Brain pericyte (primary cell): Measurements from ENCODE around the gene SCAMP5.

Experiments
- DNase-seq: peaks from one replicate; pipeline ENCODE4 v3.0.0-alpha.2; 2012; ENCODE audit warnings: low read depth, low spot score

The SCAMP5 gene

GRCh38 chr15:75048394-75048793 lies 53.0 kb downstream of the SCAMP5 start:
- DNase-seq = no peak

DNA sequence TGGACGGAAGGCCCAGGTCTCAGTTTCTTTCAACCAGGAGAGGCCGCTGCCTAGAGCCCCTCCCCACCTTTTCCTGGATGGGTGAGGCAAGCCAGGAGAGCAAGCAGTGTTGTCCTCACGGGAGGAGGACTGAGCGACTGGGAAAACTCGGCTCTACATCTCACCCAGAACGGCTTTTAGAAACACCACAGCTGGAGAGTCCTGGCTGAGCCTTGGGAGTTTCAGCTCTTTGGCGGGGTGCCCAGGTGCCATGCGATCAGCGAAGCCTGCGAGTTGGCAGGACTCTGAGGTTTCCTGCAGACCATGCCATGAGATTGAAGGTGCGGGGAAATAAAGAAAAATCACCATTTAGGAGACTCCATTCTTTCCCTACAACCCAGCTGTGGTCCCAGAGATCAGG lies 54.0 kb downstream of the SCAMP5 start:
- no peak for DNase-seq

GRCh38 chr15:75050283-75050682 lies 54.9 kb downstream of the SCAMP5 start:
- no peak for DNase-seq

DNA sequence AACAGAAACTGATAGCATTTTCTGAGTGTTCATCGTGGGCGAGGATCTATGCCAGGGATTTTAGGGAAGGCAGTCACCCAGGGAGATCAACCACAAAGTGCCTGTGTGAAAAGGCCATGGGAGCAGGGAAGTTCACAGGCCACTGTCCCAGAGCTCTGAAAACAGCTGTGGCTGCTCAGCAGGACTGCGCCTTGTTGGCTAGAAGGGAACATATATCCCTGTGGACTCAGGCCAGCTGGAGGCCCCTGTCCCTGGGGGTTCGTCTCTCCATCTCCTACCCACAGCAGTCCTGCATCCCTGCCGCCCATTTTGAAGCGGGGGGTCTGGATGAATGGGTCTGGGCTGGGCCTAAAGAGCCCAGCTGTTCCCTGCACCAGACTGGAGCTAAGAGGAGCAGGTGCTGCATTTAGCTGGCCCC lies 55.8 kb downstream of the SCAMP5 start:
- no peak for DNase-seq

DNA sequence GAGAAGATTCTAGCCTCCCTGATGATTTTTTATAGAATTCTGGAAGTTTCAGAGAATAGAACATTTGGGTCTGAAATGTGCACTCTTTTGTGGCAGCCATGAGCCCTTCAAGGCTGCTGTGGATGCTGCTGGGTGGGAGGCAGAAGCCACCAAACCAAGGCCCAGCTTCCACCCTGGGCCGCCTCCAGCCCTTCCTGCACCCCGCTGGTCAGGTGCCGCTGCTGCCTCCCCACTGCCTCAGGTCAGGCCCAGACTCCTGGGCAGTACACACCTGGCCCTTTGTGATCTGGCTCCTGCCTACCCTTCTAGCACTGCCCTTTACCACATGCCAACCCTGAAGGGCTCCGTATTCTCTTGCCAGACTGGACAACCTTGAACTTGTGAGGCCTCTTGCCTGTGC lies 56.3 kb downstream of the SCAMP5 start:
- DNase-seq = no peak

GRCh38 chr15:75052972-75053747 lies 57.8 kb downstream of the SCAMP5 start:
- no peak for DNase-seq

GRCh38 chr15:75053748-75054125 lies 58.4 kb downstream of the SCAMP5 start:
- no peak for DNase-seq

GRCh38 chr15:75054172-75054897 lies 59.0 kb downstream of the SCAMP5 start:
- DNase-seq = no peak

DNA sequence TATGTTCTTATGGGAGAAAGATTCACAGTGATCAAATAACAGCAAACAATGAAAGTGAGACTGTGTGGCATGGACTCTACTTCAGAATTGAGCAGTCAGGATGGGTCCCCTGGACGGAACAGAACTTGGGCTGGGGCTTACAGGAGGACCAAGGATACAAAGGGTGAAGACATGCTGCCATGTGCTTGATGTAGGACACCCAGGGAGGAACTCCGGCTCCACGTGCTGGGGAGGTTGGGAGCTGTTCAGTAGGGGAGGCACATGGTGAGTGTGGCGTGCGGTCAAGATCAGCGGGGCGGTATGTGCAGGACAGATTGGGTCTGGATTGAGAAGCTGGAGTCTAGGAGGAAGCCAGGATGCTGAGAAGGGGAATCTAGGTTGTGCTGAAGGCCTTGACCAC lies 60.7 kb downstream of the SCAMP5 start:
- DNase-seq = no peak

GRCh38 chr15:75058127-75058905 lies 63.0 kb downstream of the SCAMP5 start:
- DNase-seq = no peak

DNA sequence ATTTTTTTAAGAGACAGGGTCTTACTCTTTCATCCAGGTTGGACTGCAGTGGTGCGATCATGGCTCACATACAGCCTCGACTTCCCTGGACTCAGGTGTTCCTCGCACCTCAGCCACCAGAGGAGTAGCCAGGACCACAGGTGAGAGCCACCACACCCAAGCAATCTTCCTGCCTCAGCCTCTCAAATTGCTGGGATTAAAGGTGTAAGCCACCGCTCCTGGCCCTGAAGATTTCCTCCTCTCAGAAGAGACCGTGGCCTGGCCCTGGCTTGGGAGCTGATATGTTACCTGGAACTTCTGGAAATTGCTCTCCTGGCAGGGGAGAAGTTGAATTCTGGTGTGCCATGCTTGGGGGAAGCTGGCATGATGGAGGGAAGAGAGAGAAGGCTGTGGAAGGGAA lies 64.2 kb downstream of the SCAMP5 start:
- DNase-seq = no peak

DNA sequence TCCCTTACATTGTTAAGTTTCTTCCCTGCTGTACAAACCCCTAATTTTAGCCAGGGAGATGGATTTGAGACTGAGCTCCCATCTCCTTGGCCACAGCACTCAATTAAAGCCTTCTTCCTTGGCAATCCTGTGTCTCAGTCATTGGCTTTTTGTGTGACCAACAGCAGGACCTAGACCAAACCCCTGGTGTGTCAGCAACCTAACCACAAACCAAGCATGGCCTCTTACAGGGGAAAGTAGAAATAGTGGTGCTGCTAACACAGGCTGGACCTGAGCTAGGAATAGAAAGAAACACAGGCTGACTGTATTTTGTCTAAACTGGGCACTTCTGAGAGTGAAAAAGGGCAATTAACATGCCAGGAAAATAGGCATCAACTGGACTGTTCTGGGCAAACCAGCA lies 65.9 kb downstream of the SCAMP5 start:
- DNase-seq = no peak

DNA sequence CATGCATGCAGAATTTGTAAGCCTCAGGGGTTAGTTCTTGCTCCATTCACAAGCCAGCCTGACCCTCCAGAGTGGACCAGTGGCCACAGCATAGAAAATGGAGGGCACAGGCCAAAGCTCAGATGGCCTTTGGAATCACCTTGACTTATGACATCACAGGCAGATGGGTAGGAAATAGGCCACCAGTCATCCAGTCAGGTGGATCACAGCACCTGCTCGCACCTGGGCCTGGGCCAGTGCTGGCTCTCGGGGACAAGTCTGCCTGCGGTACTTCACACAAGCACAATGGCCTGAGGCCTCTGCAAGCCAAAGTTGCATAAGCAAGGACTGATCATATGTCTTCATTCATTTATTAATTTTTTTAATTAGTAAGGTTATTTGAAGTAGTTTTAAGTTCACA lies 67.3 kb downstream of the SCAMP5 start:
- no peak for DNase-seq

- DNase-seq = no peak
Observed at GRCh38 chr15:75063338-75063737, 68.0 kb downstream of the SCAMP5 start.

DNA sequence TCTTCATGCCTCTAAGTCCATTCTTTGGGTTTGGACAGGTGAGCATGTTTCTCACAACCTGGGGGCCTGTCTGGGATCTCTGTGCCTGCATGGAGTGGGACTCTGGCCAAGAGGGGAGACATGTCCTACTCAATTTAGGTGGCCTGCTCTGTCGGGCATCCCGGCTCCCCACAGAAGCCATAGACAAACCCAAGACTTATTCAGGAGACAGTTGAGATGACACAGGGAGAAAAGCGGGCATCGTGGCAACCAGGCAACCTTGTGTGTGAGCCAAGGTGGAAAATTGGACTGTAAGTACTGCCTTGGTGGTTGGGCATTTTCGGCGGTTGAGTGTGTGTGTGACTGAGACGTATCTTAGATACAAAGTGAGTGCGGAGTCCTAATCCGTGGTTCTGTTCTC lies 68.5 kb downstream of the SCAMP5 start:
- no peak for DNase-seq

DNA sequence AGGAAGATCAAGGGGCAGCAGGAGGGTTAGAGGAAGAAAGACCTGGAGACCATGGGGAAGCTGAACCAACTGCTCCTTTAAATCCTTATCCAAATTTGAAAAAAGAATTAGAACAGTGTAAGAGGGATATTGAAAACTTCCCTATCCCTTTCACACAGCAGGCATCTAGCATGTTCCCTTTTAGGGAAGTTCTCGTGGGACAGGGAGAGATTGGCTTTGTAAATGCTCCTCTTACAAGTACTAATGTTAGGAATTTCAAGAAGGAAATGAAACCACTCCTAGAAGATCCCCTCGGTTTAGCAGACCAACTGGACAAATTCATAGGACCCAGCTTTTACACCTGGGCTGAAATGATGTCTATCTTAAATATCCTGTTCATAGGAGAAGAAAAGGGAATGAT lies 69.5 kb downstream of the SCAMP5 start:
- no peak for DNase-seq

DNA sequence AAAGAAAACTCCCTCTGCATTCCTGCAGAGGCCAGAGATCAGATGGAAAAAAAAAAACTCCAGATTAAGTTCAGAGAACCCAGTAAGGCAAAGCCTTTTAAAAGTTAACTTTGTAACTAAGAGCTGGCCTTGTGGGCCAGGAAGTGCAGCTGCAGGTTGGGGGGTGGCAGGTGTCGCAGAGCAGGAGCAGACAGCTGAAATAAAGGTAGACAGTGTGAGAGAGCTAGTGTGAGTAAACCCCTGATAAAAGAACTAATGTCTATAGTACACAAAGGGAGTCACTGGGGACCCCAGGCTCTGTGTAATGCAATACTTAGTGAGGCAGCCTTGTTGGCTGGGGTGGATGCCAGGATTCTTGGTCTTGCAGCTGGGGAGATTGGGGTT lies 70.1 kb downstream of the SCAMP5 start:
- DNase-seq = no peak

- no peak for DNase-seq
Observed at GRCh38 chr15:75065851-75066509, 70.6 kb downstream of the SCAMP5 start.

GRCh38 chr15:75067123-75067830 lies 71.9 kb downstream of the SCAMP5 start:
- no peak for DNase-seq

DNA sequence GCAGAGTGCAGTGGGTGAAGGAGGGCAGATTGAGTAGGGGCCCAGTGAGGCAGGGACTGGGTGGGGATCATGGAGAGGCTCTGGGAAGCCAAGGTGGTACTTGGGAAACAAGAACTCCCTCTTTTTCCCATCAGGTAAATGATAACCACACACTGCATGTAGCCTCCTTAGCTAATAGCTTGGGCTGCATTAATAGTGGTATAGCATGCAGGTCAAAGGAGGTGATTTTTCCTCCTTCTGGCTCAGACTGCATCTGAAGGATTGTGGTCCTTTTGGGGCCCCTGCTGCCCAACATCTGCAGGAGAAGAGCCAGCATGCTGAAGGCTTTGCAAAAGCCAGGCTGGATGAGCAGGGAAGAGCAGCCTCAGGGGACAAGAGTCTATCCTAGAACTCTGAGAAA lies 73.4 kb downstream of the SCAMP5 start:
- no peak for DNase-seq

DNA sequence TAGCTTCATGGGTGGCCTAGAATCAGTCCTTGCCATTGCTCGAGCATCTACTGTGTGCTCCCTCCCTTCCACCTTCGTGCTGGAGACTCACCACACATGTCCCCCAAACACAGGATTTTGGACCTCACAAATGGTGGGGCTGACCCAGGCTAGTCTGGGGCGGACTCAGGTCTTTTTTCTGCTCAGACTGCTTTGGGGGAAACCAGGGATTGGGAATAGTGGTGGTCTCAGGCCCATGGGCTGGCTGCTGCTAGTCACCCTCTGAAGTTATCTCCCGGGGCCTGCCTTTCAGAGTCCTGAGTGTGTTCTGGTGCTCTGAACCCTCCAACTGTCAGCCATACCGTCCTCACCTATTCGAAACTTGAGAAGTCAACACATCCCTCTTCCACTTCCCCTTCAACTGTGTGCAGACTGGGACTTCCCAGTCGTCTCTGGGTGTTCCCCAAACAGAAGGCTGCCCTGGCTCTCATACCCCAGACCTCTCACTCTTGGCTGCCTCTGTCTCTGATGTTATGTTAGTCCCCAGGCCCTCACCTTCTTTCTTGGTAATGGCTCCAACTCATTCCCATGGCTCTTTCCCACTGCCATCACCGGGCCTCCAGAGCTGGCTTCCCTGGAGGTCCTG lies 74.0 kb downstream of the SCAMP5 start:
- DNase-seq = no peak
